ENCODE data around the gene ADH5.
A peak's percentile ranks its signal among the peaks of the same experiment; 100 is the strongest.
"Not testable (repeated sequence)": the region's sequence is repeated elsewhere in the genome, so short reads cannot be mapped to it uniquely, and the experiment has no call there.

Gene ADH5

DNA sequence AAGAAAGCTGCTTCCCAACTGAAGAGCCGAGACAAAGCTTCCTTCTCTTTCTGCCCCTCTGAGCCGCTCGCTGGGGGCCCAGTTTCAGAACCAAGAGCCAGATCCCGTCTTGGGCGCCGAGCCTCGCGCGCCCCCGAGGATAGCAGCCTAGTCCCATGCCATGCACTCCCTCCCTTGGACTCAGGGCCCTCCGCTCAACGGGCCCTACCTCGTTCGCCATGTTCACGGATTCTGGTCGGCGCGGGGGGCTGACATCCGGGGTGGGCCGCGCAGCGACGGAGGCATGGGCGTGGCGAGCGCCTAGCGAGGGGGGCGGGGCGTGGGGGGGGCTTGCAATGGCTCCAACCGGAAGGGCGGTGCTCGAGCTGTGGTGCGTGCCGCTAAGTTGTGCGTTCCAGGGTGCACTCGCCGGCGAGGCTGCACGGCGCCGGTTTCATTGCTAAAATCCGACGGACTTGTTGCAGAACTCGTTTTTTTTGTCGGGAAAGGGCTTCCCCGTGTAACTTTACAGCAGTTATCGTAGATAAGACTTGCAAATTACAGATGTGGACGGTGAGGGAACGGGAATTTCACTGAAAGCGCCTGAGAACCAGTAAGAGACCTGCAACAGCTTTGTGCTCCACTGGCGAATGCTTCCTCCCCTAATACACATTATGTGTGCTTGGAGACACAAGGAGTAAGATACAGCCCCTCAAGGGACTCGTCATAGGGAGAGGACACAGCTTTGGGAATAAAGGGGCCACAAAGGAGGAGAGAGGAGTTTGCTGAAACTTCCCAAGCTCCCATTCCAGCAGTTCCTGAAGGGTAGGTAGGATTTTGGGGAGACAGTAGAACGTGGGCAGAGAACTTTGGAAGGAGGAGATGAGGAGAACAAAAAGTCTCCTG lies at the start of gene ADH5:
Gene ADH5, minus strand, starts transcription at position 308 of the 885 bp plus-strand sequence. Its CDS starts 88 bp downstream, at position 220.
- DNase-seq = peak; percentile 69 to 74

DNA sequence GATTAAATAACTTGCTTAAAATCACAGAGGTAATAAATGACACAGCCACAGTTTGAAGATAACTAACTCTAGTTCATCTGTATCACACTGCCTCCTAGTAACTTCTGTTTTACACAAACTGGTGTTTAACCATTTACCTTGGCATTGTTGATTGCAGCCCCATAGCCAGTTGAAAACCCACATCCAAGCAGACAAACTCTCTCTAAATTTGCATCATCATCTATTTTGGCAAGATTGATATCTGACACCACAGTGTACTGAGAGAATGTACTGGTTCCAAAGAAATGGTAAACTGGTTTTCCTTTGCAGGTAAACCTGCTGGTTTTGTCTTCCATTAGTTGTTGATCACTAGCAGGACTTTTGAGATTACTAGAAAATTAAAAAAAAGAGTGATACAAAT lies 47.7 kb upstream of the ADH5 start:
- no peak for DNase-seq

DNA sequence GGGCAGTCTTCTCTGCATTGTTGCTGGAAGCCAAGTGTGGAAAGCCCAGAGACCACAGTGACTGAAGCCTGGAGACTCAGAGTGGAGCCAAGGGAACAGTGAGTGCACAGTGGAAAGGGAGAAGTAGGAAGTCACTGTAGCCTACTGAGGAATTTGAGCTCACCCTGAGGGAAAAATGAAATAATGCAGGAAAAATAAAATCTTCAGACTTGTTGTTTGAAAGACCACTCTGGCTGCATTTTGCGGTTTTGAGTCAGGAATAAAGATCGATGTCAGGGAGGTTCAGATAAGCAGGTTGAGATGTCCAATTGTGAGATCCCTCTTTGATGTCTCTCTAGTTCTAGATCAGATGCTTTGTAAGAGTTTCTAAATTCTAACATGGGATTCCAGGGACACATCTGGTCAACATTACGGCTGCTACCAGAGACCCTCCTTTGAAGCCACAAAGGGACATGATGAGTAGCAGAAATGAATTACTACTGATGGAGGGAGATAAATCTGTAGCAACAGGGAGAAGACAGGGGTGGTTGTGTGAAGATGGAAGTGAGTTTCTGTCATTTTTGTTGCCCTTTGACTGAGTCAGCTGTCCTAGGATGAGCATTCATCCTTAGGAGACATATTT lies 47.1 kb upstream of the ADH5 start:
- no peak for DNase-seq

DNA sequence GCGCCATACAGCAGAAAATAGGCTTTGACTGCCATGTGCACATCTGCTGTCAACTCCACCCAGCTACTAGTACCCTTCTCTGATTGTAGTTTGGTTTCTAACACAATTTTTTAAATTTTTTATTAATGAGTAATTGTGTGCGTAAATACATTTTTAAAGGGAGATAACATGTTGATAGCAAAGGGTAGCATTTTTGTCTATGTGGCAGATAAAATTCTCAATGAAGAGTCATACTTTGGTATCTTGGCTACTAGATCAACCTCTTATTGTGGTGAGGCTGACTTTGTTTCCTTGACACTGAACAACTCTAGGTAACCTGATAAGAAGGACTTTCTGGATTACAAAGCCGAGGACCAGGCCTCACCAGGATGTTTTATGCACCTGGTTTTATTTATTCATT lies 46.0 kb upstream of the ADH5 start:
- no peak for DNase-seq

DNA sequence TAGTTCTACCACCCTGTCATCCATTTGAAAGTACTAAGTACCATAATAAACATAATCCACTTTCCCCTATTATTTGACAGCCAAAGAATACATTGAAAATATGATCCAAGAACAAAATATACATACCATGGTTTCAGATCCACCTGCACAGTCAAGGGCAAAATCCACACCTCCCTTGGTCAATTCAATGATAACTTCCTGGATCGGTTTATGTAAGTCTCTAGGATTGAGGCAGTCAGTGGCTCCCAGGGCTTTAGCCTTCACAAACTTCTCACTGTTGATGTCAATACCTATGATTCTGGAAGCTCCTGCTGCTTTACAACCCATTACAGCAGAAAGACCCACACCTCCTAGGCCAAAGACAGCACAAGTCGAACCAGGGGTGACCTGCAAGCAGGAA lies 42.8 kb upstream of the ADH5 start:
- no peak for DNase-seq

DNA sequence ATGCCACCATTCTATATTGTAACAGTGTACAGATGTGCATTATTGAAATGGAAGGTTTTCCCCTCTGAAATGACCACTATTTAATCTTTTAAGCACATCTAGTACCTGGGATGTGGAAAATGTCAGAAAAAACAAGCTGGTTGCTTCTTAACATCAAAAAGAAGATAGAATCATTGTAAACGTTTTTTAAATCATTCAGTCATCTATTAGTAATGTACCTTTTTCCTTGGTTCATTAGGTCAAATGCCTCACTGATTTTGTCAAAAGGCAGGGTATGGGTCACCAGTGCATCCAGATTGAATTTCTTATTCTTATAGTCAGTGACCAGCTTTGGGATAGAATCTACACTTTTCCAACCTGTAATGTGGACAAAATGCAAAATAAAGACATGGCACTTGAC lies 37.8 kb upstream of the ADH5 start:
- DNase-seq = no peak

DNA sequence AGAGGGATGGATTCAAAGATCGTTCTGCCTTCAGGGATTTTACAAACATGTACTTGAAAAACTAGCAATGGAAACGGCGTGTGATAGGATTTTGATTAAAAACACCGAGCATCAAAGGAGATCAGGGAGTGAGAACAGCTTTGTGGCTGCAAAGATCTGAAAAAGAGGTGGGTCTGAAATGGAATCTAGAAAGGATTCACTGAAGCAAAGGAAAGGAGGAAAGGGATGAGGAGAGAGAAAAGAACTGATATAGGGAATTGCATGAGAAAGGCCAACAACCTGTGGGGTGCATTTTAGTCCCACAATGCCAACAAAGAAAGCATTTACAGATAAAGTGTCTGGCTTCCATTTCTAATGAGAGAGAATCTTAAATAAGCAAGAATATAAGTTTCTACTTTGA lies 32.4 kb upstream of the ADH5 start:
- DNase-seq = no peak

DNA sequence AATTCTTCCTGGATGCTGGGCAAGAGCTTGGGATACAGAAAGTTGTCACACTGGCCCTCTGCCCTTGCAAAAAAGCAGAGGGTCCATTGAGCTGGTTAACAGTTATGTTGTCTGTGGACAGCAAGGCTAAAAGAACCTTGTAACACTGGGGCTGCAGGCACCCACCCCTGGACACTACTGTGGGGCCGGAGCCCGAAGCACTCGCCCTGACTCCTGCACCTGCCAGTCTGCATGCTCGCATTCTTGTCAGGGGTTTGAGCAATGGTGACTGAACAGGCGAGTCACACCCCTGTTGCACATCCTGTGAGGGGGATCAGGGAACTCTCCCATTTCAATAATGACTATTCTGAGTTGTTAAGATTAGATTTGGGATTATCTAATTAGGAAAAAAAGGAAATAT lies 31.9 kb upstream of the ADH5 start:
- DNase-seq = no peak

DNA sequence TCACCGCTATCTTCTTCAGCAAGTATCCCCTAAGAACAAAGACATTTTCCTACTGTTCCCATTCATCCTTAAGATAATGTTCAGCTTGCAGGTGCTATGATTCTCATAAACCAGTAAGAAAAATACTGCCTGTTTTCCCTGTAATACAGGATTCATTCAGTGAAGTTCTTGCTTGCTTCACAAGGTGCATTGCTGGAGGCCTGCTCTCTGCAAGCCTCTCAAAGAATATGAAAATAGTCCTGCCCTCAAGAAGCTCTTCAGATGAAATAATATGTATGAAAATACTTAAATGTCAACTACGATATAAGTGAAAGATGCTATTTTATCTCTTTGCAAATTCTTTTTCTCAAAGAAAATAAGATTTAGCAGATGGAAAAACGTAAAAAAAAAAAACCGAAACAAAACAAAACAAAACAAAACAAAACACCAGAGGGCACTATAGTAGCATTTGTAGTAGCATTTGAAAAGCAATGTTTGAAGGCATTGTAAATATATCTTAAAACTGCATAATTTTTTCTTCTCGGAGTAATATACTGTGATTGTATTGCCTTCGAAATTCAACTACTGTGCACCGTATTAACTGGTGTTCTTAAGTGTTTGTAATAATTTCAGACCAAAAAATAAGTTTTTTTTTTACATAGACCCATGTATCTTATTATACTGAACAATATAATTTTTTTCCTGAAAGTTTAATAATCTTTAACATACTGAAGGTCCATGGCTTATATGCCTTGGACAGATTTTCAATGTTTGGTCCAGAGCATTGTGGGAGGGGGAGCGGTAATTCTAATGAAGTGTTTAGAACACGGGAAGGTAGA lies 29.5 kb upstream of the ADH5 start:
- peak in 1 of 2 donors; percentile 29 for DNase-seq

DNA sequence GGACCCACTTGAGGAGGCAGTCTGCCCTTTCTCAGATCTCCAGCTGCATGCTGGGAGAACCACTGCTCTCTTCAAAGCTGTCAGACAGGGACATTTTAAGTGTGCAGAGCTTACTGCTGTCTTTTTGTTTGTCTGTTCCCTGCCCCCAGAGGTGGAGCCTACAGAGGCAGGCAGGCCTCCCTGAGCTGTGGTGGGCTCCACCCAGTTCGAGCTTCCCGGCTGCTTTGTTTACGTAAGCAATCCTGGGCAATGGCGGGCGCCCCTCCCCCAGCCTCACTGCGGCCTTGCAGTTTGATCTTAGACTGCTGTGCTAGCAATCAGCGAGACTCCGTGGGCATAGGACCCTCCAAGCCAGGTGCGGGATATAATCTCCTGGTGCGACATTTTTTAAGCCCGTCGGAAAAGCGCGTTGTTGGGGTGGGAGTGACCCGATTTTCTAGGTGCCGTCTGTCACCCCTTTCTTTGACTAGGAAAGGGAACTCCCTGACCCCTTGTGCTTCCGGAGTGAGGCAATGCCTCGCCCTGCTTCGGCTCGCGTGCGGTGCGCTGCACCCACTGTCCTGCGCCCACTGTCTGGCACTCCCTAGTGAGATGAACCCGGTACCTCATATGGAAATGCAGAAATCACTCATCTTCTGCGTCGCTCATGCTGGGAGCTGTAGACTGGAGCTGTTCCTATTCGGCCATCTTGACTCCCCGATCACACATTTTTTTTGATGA lies 28.7 kb upstream of the ADH5 start:
- DNase-seq = not testable (repeated sequence)

DNA sequence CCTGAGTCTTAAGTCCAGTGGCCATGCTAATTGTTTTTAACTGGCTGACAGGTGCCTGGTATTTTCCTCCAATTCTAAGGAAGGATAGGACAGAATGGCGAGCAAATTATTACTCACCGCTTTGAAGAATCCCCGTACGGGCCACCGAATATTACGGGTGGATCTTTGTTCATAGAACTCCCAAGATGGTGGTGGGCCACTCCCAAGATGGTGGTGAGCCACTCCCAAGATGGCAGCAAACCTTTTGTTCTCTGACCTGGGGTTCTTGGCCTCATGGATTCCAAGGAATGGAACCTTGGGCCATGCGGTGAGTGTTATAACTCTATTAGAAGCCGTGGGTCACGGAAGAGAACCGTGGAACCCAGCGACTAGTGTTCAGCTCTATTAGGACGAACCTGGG lies 20.7 kb upstream of the ADH5 start:
- not testable (repeated sequence) for DNase-seq

DNA sequence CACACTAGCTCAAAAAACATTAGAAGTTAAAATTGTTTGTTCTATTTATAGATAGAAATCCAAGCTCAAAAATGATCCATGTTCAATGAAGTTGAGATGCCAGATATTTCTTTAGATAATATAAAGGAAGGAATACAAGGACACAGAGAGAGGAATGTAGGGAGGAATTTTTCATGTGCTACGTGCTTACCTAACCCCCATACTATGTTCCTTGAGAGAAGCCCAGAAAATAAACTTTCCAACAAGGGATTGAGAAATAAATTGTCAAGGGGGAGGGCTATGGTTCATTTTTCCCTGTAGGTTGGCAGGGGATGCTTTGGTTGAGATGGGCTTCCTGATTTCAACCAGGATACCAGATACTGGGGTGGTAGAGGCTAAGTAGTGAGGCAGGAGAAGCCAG lies 15.6 kb upstream of the ADH5 start:
- no peak for DNase-seq

DNA sequence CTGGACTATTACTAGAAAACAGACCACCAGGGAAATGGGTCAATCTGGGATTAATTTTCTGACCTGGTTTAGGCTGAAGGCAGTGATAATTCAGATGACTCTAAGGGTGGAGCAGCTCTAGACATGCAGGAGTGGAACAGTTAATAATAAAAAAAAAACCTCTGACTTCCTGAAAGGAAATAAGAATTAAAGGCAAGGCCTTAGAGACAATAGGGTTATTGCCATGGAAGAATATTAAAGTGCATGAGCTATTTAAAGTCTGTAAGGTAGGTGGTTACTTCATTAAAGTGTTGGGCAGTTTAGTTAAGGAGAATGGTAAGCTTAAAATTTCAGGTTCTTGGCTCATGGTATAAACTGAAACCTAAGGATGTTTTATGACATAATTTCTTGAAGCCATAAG lies 14.6 kb upstream of the ADH5 start:
- DNase-seq = no peak

DNA sequence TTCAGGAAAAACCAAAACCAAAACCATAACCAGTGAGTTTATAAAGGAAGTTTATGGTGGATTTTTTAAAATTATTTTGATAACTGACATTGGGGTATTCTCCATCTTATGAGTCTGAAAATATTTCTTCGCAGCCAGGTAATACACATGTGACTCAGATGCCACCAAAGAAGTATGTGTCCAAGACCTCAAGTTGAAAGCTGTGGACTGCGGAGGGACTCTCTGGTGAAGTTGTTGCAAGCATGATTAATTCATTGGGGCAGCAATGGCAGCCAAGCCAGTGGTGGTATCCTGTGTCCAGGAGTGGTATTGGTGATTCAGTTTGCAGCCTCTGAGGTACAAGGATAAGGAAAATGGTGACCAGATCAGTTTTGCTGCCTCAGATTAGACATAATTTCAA lies 14.0 kb upstream of the ADH5 start:
- DNase-seq = no peak

DNA sequence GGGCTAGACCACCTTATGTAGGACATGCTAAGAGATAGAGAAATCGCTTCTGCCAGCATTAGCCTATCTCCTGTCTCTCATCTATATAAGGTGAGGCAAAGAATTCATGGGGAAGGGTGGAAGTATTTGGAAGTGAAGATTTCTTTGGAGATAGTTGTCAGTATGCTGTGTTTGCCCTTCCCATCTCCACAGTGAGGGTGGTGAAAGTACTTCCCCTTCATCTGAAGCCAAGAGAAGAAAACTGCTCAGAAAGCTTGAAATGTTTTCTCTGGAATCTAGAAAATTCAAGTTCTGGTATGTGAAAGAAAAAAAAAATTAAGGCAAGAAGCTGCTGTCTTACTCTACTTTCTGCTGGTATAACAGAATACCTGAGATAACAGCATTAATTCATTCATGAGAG lies 12.3 kb upstream of the ADH5 start:
- DNase-seq = no peak

DNA sequence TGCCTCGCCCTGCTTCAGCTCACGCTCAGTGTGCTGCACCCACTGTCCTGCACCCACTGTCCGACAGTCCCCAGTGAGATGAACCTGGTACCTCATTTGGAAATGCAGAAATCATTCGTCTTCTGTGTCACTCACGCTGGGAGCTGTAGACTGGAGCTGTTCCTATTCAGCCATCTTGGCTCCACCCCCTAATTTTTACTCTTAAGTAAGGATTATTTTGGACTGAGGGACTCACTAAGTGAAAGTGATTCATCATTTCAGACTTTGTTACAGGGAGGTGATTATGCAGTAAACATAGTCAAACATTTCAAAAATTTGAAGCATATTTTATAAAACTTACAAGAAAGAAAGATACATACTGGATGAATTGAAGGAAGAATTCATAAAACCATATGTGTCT lies 11.2 kb upstream of the ADH5 start:
- not testable (repeated sequence) for DNase-seq

DNA sequence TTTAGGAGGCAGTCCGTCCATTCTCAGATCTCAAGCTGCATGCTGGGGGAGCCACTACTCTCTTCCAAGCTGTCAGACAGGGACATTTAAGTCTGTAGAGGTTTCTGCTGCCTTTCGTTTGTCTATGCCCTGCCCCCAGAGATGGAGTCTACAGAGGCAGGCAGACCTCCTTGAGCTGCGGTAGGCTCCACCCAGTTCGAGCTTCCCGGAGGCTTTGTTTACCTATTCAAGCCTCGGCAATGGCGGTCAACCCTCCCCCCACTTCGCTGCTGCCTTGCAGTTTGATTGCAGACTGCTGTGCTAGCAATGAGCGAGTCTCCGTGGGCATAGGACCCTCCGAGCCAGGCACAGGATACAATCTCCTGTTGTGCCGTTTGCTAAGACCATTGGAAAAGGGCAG lies 10.7 kb upstream of the ADH5 start:
- DNase-seq = no peak

DNA sequence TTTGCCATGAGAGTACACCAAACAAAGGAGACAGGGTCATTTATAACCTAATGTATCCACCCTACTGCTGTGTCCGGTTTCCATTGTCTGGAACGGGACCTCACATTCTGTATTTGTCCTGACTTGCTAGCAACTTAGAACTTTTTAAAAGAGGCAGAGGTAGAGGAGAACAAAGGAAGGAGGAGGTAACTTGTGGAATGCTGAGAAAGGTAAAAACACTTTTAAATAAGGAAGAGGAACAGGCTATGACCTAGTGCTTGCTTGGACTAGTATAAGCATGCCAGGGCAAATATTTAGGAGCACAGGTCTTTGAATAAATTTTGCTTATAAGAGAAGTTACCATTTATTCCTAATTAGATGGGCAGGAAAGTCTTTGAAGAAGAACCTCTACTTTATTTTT lies 3.3 kb upstream of the ADH5 start:
- DNase-seq = not testable (repeated sequence)

DNA sequence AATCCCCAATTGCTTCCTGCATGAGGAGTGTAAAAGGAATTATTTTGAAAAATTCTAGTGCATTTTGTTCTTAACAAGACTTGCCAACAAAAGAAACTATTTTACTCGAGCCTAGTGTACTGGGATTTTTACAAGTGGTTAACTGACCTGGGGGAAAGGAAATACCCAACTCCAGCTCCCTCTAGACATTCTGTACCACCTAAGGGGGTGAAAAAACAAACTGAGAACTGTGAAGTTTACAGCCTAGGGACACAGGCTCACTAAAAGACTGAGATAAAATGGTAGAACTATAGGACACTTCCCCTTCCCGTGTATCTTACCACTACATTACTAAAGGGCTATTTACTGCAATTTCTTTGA lies 2.6 kb upstream of the ADH5 start:
- DNase-seq = no peak

DNA sequence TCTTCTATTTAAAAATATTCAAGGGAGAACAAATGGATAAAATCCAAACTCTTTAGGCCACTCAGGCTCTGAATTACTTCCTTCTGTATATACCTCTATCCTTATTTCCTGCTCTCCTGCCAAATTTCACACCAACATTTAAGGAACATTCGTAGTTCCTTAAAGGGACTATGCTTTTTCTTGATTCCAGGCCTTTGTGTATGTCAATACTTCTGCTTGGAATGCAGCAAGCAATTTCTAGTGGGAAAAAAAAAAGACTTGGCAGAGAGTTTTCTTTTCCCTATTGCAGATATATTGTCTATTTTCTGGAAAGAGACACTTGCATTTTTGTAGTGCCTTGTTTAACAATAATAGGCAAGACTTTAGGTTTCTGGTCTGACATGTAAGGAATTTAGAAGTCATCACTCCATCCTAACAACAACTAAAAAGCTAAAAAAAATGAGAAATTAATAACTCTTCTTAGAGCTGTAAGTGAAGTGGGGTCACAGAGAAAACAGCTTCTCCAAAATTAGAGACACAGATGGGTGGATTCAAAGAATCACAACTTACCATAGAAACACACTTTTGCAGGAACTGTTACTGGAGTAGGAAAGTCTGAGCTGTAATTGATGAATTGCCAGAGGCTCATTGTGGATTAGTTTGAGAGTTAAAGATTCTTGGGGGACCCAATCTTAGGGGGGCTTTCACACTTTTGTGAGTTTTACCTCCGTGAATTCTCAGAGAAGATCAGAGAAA lies 2.1 kb upstream of the ADH5 start:
- no peak for DNase-seq

DNA sequence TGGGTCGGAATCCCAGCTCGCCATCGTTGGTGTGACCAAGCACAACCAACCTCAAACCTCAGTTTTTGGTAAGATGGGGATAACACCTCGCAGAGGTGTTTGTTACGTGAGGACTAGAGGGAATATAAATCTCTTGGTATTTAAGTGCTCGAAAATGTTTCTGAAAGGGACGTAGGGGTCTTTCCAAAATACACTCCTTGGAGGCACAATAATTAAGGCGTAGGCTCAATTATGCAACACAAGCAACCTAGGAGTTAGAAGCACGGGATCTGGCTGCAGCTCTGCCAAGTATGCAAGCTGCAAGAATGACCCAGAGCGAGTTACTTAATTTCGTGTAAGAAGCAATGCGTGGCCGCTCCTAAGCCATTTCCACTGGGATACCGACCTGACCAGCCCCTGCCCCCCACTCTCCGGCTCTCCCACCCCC lies 552 bp downstream of the ADH5 start:
- DNase-seq = peak; percentile 65 to 82

DNA sequence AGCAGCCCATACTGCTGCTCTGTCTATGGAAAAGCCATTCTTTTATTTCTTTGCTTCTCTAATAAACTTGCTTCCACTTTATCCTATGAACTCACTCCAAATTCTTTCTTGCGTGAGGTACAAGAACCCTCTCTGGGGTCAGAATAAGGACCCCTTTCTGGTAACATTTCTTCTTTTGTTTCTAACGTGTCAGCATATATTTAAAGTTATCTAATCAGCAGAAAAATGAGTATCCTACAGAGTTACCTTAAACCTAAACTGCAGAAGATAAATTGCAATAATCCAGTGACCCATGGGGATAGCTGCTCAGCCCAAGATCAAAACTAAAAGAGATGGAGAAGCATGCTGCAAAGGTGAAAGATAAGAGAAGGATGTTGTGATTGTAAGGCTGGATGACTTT lies 4.0 kb downstream of the ADH5 start:
- no peak for DNase-seq

Measured in inflammatory macrophage treated with lipopolysaccharide for 1 hour (primary cell).